GM12878 (cell line): ENCODE results near the gene PRTFDC1. TPM values are rescaled to one million over a fixed set of nuclear protein-coding genes. Genes with fewer than 3 reads are reported as not detected.

Source experiments
- BACH1 ChIP-seq: fragments of 450-650 bp; IDR thresholded peaks from 2 replicates; pipeline ENCODE4 v1.6.1; 2017; ENCODE audit warnings: mild to moderate bottlenecking, borderline replicate concordance
- BCL3 ChIP-seq: IDR thresholded peaks from 2 replicates; pipeline ENCODE4 v1.6.1; 2011; ENCODE audit warnings: borderline replicate concordance, low read depth, mild to moderate bottlenecking, moderate library complexity, low read length; ENCODE audit not compliant: insufficient read depth, poor library complexity, severe bottlenecking
- E2F4 ChIP-seq: IDR thresholded peaks from 2 replicates; pipeline ENCODE4 v1.6.1; 2012; ENCODE audit warnings: low read depth, low read length, improper control_type of control experiment
- FOXK2 ChIP-seq: fragments of 450-650 bp; IDR thresholded peaks from 2 replicates; pipeline ENCODE4 v1.6.1; 2017; ENCODE audit warnings: mild to moderate bottlenecking, moderate library complexity
- GABPA ChIP-seq: IDR thresholded peaks from 2 replicates; pipeline ENCODE4 v1.6.1; 2014; ENCODE audit warnings: antibody characterized with exemption, low read depth, mild to moderate bottlenecking, inconsistent platforms
- IRF4 ChIP-seq: IDR thresholded peaks from 2 replicates; pipeline ENCODE4 v1.6.1; 2011; ENCODE audit warnings: low read depth, low read length
- MAX ChIP-seq: IDR thresholded peaks from 2 replicates; pipeline ENCODE4 v1.6.1; 2012; ENCODE audit warnings: low read depth, low read length, improper control_type of control experiment
- NR2C1 ChIP-seq: fragments of 450-650 bp; IDR thresholded peaks from 2 replicates; pipeline ENCODE4 v1.6.1; 2017; ENCODE audit warnings: antibody characterized with exemption, mild to moderate bottlenecking, moderate library complexity
- NR2F1 ChIP-seq: fragments of 450-650 bp; conservative IDR thresholded peaks from 2 replicates; pipeline ENCODE4 v1.6.1; 2017; ENCODE audit warnings: mild to moderate bottlenecking
- PKNOX1 ChIP-seq: fragments of 450-650 bp; IDR thresholded peaks from 2 replicates; pipeline ENCODE4 v1.6.1; 2016; ENCODE audit warnings: mild to moderate bottlenecking
- SMARCA5 ChIP-seq: fragments of 450-650 bp; IDR thresholded peaks from 2 replicates; pipeline ENCODE4 v1.6.1; 2017; ENCODE audit warnings: mild to moderate bottlenecking
- TAF1 ChIP-seq: IDR thresholded peaks from 2 replicates; pipeline ENCODE4 v1.6.1; 2011; ENCODE audit warnings: mild to moderate bottlenecking, low read depth, low read length, borderline replicate concordance
- TCF7 ChIP-seq: IDR thresholded peaks from 2 replicates; pipeline ENCODE4 v1.6.1; 2014; ENCODE audit warnings: antibody characterized with exemption, borderline replicate concordance
- polyA plus RNA-seq, 11 experiments: library from polyadenylated mRNA; depleted of rRNA in 4 of 11; unstranded in 6 of 11; stranded (reverse) in 5 of 11; fragments of >200 nt; fragmentation: Nextera tagmentation in 4 of 11; fragmentation: Illumina TruSeq in 1 of 11; extraction: Ambion mirVana in 4 of 11; extraction: Trizol in 1 of 11; gene quantifications; 1 replicate in 1 of 11; 2 replicates in 10 of 11; pipeline versions ENCODE4 v1.2.1 to v1.2.3, GENCODE V29; 2011 to 2016; ENCODE audit warnings: inconsistent platforms in 2 of 11, missing spikeins in 2 of 11, low read depth in 1 of 11
- total RNA-seq, 4 experiments: library from RNA; depleted of rRNA in 3 of 4; stranded (reverse); fragments of >200 nt in 3 of 4; fragmentation: Illumina TruSeq in 1 of 4; extraction: Trizol in 1 of 4; gene quantifications; 2 replicates each; pipeline versions ENCODE4 v1.2.1 to v1.2.3, GENCODE V29; 2013 to 2021

The PRTFDC1 gene
- total and polyA plus RNA-seq, 10 of the 15 experiments (the other 5 are each of a cell fraction or from before 2014, with no cell fraction given): 5.5 to 17.3 (median 11.3) TPM

- no peak for TF ChIP-seq PKNOX1
- no peak for TF ChIP-seq FOXK2
- TF ChIP-seq TAF1: no peak
- no peak for TF ChIP-seq E2F4
- no peak for TF ChIP-seq IRF4
- TF ChIP-seq GABPA: no peak
- no peak for TF ChIP-seq BCL3
- no peak for TF ChIP-seq NR2C1
- no peak for TF ChIP-seq SMARCA5
- TF ChIP-seq MAX: no peak
- no peak for TF ChIP-seq BACH1
- TF ChIP-seq TCF7: no peak
- no peak for TF ChIP-seq NR2F1
- TF ChIP-seq, all 136 proteins: peak for 0
These were observed 138.6 kb downstream of the PRTFDC1 start (continued) for GRCh38 chr10:24813856-24814255.
